GM12873 (cell line): ENCODE measurements around the gene F12.

Experiments used
- CTCF ChIP-seq: IDR thresholded peaks from 2 replicates; pipeline ENCODE4 v1.5.1; 2012; ENCODE audit warnings: low read depth, mild to moderate bottlenecking, moderate library complexity, low read length, control low read depth; ENCODE audit not compliant: insufficient read depth; ENCODE audit errors: missing control alignments

Gene F12

DNA sequence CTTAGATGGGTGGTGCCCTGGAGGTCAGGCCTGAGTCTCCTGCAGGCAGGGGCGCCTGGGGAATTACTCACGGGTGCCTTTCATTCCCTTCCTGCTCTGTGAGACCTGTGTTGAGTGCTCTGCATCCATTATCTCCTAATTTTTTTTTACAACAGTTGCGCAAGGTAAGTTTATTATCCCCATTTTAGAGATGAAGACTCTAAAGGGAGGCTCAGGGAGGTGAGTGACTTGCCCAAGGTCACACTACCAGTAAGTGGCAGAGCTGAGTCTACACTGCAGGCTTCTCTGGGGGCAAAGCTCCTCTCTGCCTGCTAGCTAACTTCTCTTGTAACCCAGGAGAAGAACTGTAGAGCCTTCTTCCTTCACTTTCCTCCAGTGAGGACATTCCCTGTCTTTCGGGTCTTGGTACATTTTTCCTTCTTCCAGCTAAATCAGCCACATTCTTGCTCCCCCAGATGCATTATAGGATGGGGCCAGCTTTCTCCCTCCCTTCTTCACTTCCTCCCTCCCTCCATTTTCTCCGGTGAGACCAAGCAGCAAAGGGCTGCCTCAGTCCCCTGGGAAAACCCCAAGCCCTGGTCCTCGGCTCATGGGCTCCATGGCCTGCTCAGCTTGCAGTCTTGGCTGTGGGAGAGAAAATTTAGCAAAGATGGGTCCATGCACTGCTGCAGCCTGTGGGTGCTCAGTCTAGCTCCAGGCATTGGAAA, 39.0 kb upstream of the F12 start:
- no peak for TF ChIP-seq CTCF

- TF ChIP-seq CTCF, result peak; percentile 1
These were observed 38.4 kb upstream of the F12 start for GRCh38 chr5:177447611-177448243.

GRCh38 chr5:177447066-177447610, 37.8 kb upstream of the F12 start:
- no peak for TF ChIP-seq CTCF

- TF ChIP-seq CTCF, result no peak
These were observed 37.1 kb upstream of the F12 start, which contains the start of gene PRR7 for GRCh38 chr5:177446200-177447065. Gene PRR7, plus strand, starts transcription at chr5:177446814. Its CDS starts 8,254 bp downstream, at chr5:177455068.

- TF ChIP-seq CTCF, result no peak
These were observed 36.5 kb upstream of the F12 start for GRCh38 chr5:177445917-177446199.

DNA sequence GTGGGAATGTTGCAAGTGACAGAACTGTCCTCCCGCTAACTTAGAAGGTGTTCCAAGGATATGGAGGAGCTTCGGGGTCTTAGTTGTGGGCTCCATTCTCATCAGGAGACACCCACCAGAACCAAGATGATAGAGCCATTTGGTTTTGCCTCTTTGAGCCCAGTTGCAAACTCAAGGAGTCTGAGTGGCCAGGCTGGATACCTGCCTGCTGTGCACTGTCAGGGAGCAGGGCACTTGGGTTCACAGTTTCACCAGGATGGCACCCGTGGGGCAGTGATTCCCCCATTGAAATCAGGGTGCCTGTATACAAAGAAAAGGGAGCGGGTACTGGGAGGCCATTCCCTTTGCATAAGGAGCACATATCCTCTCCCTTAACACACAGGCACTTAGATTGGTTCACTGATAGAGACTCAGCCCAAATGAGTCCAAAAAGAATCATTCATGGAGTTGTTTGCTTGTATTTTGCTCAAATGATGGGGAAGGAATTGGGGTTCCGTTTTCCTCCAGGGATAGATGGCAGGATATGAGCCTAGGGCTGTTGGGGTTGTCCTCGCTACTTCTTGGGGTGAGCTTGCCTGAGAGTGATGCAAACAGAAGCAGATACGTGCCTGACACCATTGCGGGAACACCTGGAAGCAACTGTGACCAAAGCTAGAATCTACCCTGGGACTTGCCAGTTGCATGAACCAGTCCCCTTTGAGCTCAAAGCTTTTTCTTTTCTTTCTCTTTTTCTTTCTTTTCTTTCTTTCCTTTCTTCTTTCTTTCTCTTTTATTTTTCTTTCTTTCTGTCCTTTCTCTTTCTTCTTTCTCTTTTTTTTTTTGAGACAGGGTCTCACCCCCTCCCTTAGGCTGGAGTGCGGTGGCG, 35.9 kb upstream of the F12 start:
- no peak for TF ChIP-seq CTCF
